Prostate gland (tissue), 2 donors: ENCODE results near the gene CD40.

Source experiments
- CTCF ChIP-seq, 4 experiments: fragments of 200-600 bp in 2 of 4; fragments of 450-650 bp in 2 of 4; sonication (generic) in 2 of 4; IDR thresholded peaks; 1 replicate in 3 of 4; 2 replicates in 1 of 4; pipeline ENCODE4 v1.5.1; 2016 to 2019; ENCODE audit warnings: antibody characterized with exemption in 4 of 4, mild to moderate bottlenecking in 2 of 4, moderate library complexity in 2 of 4
- POLR2A ChIP-seq: fragments of 450-650 bp; IDR thresholded peaks from one replicate; pipeline ENCODE4 v1.6.1; 2016; ENCODE audit warnings: antibody characterized with exemption, mild to moderate bottlenecking
- POLR2AphosphoS5 ChIP-seq: sonication (generic); formaldehyde crosslinking; IDR thresholded peaks from one replicate; pipeline ENCODE4 v1.6.1; 2017; ENCODE audit warnings: antibody characterized with exemption

GRCh38 chr20:46150943-46151342 is 32.8 kb downstream of the CD40 start:
- TF ChIP-seq POLR2AphosphoS5 = no peak
- TF ChIP-seq POLR2A = no peak
- TF ChIP-seq CTCF (IDR thresholded peaks at IDR 0.05) = no peak
